GM06990 (cell line): ENCODE measurements around the gene CTAGE1.

ENCODE experiments used
- DNase-seq: peaks from one replicate; pipeline ENCODE4 v3.0.0-alpha.2; 2011; ENCODE audit not compliant: insufficient read length; ENCODE audit errors: extremely low read depth
- H3K27me3 ChIP-seq: replicated peaks from 2 replicates; pipeline ENCODE4 v1.6.0; 2011; ENCODE audit warnings: low read length; ENCODE audit not compliant: control insufficient read depth, insufficient read depth
- H3K36me3 ChIP-seq: 2 replicates; pipeline ENCODE4 v1.5.1; 2011; ENCODE audit warnings: low read length; ENCODE audit not compliant: control insufficient read depth, insufficient read depth
- H3K4me3 ChIP-seq: replicated peaks from 2 replicates; pipeline ENCODE4 v1.5.1; 2011; ENCODE audit warnings: low read depth, mild to moderate bottlenecking, control low read depth, low read length
- CTCF ChIP-seq: IDR thresholded peaks from 2 replicates; pipeline ENCODE4 v1.5.1; 2011; ENCODE audit warnings: low read length, control low read depth, mild to moderate bottlenecking, inconsistent platforms; ENCODE audit not compliant: insufficient read depth, poor library complexity, severe bottlenecking

Gene CTAGE1

GRCh38 chr18:22367303-22367702, 50.4 kb downstream of the CTAGE1 start:
- no peak for DNase-seq
- Histone ChIP-seq H3K27me3 (no peaks in the 10 kb centered on the region; the same call in 1 of the 2 replicates), H3K36me3 (no peaks in the 10 kb centered on the region), H3K4me3 (no peak overlapping the region)
- TF ChIP-seq CTCF: no peak

GRCh38 chr18:22363867-22364463, 53.8 kb downstream of the CTAGE1 start:
- Histone ChIP-seq H3K27me3 (no peaks in the 10 kb centered on the region; the same call in 1 of the 2 replicates), H3K4me3 (no peak overlapping the region), H3K36me3 (no peaks in the 10 kb centered on the region)
- DNase-seq: no peak
- TF ChIP-seq CTCF: no peak
